Keratinocyte (primary cell): Measurements from ENCODE around the gene TAGLN. TPM values are rescaled to one million over a fixed set of nuclear protein-coding genes. Genes with fewer than 3 reads are reported as not detected.

Source experiments
- DNase-seq: peaks from one replicate; pipeline ENCODE4 v3.0.0-alpha.2; 2011; ENCODE audit warnings: low read depth, missing footprints, low spot score
- FAIRE-seq: peaks from 2 replicates; lab custom pipeline; 2011; peaks lifted over from hg19 to GRCh38; lab: Jason Lieb, UNC
- H2AFZ ChIP-seq: 2 replicates; pipeline ENCODE4 v1.6.0; 2012; ENCODE audit warnings: low read length, control low read depth, inconsistent platforms; ENCODE audit not compliant: control insufficient read depth
- H3K27ac ChIP-seq: 2 replicates; pipeline ENCODE4 v1.5.1; 2011; ENCODE audit warnings: low read length; ENCODE audit not compliant: control insufficient read depth, insufficient read depth
- H3K27me3 ChIP-seq: 3 replicates; pipeline ENCODE4 v1.6.0; 2011; ENCODE audit warnings: low read length; ENCODE audit not compliant: control insufficient read depth, insufficient read depth; ENCODE audit errors: extremely low read depth
- H3K36me3 ChIP-seq, 2 experiments: 2 replicates in 1 of 2; 3 replicates in 1 of 2; pipeline ENCODE4 v1.5.1; 2011; ENCODE audit warnings: low read length in 2 of 2, mild to moderate bottlenecking in 1 of 2; ENCODE audit not compliant: control insufficient read depth in 2 of 2, insufficient read depth in 2 of 2; ENCODE audit errors: extremely low read depth in 1 of 2
- H3K4me1 ChIP-seq: 3 replicates; pipeline ENCODE4 v1.5.1; 2011; ENCODE audit warnings: low read length; ENCODE audit not compliant: control insufficient read depth, insufficient read depth; ENCODE audit errors: extremely low read depth
- H3K4me2 ChIP-seq: 3 replicates; pipeline ENCODE4 v1.6.0; 2011; ENCODE audit warnings: low read depth, low read length; ENCODE audit not compliant: control insufficient read depth, insufficient read depth; ENCODE audit errors: extremely low read depth
- H3K4me3 ChIP-seq, 3 experiments: fragments of 200-600 bp in 1 of 3; sonication (generic) in 1 of 3; 2 replicates in 2 of 3; 3 replicates in 1 of 3; pipeline ENCODE4 v1.5.1; 2011 to 2016; ENCODE audit warnings: low read length in 3 of 3, mild to moderate bottlenecking in 3 of 3, control low read depth in 2 of 3, inconsistent platforms in 1 of 3, low read depth in 1 of 3, mixed read lengths in 1 of 3, mixed run types in 1 of 3, moderate library complexity in 1 of 3; ENCODE audit not compliant: control insufficient read depth in 2 of 3, insufficient read depth in 2 of 3; ENCODE audit errors: extremely low read depth in 1 of 3
- H3K79me2 ChIP-seq: 2 replicates; pipeline ENCODE4 v1.6.0; 2012; ENCODE audit warnings: low read length; ENCODE audit not compliant: control insufficient read depth, insufficient read depth
- H3K9ac ChIP-seq: 3 replicates; pipeline ENCODE4 v1.6.0; 2011; ENCODE audit warnings: low read length; ENCODE audit not compliant: control insufficient read depth, insufficient read depth; ENCODE audit errors: extremely low read depth
- H3K9me1 ChIP-seq: 3 replicates; pipeline ENCODE4 v1.6.0; 2011; ENCODE audit warnings: low read length; ENCODE audit not compliant: control insufficient read depth, insufficient read depth; ENCODE audit errors: extremely low read depth
- H3K9me3 ChIP-seq: 2 replicates; pipeline ENCODE4 v1.5.1; 2012; ENCODE audit warnings: low read depth, low read length; ENCODE audit not compliant: control insufficient read depth
- H4K20me1 ChIP-seq: 3 replicates; pipeline ENCODE4 v1.6.0; 2011; ENCODE audit warnings: low read length; ENCODE audit not compliant: control insufficient read depth, insufficient read depth; ENCODE audit errors: extremely low read depth
- EZH2 ChIP-seq: IDR thresholded peaks from one replicate; pipeline ENCODE4 v1.6.1; 2012; ENCODE audit warnings: inconsistent platforms, mild to moderate bottlenecking, low read length, moderate library complexity
- dilution Hi-C: fragments of 300-500 bp; cut with MboI; formaldehyde crosslinking; loops from one replicate; pipeline ENCODE4 v1.7.0; 2020; ENCODE audit warnings: low sequenced_read_pairs; ENCODE audit not compliant: extremely low pct_ligation_motif_present
- polyA plus RNA-seq, 5 experiments: library from polyadenylated mRNA; depleted of rRNA in 3 of 5; stranded (reverse) in 3 of 5; stranded (forward) in 1 of 5; unstranded in 1 of 5; fragments of >200 nt; gene quantifications; 1 replicate in 1 of 5; 2 replicates in 3 of 5; 3 replicates in 1 of 5; pipeline versions ENCODE4 v1.2.1 to v1.2.3, GENCODE V29; 2011 to 2012; ENCODE audit warnings: missing spikeins in 2 of 5, low read depth in 1 of 5, low replicate concordance in 1 of 5
- TF ChIP-seq, protein P1 (sequence below), 3 experiments: IDR thresholded peaks in 1 of 3; conservative IDR thresholded peaks in 1 of 3; optimal IDR thresholded peaks in 1 of 3; 2 replicates in 2 of 3; 3 replicates in 1 of 3; pipeline versions ENCODE3 to v1.5.1; 2011; ENCODE audit warnings: low read length in 3 of 3, mild to moderate bottlenecking in 3 of 3, moderate library complexity in 2 of 3, control low read depth in 1 of 3, inconsistent platforms in 1 of 3; ENCODE audit not compliant: insufficient read depth in 2 of 3; ENCODE audit errors: extremely low read depth in 1 of 3

TAGLN gene
- polyA plus RNA-seq, 1 donor (not counting 4 experiments of a cell fraction or from before 2014, with no cell fraction given), result 26.6 TPM

DNA sequence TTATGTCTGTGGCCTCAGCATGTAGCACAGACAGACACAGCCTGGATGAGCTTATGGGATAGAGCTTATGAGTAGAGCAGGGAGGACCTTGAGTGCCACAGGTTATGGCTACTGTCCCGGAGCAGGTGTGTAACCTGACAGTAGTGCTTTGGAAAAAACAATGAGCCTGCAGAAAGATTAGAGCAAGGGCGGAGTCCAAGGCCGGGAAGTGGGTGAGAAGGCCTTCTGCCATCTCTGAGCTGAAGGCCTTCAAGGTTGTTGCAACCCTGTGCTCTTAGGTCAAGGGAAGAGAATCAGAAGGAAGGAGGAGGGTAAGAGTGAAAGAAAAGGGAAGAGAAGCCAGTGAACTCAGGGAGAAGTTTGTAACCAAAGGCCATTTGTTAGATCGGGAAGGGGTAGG, 3.9 kb upstream of the TAGLN start:
- H2AFZ ChIP-seq, result no peak overlapping the region
- no peak overlapping the region for H3K4me3 ChIP-seq
- TF ChIP-seq EZH2, result no peak
- TF ChIP-seq, protein P1, sequence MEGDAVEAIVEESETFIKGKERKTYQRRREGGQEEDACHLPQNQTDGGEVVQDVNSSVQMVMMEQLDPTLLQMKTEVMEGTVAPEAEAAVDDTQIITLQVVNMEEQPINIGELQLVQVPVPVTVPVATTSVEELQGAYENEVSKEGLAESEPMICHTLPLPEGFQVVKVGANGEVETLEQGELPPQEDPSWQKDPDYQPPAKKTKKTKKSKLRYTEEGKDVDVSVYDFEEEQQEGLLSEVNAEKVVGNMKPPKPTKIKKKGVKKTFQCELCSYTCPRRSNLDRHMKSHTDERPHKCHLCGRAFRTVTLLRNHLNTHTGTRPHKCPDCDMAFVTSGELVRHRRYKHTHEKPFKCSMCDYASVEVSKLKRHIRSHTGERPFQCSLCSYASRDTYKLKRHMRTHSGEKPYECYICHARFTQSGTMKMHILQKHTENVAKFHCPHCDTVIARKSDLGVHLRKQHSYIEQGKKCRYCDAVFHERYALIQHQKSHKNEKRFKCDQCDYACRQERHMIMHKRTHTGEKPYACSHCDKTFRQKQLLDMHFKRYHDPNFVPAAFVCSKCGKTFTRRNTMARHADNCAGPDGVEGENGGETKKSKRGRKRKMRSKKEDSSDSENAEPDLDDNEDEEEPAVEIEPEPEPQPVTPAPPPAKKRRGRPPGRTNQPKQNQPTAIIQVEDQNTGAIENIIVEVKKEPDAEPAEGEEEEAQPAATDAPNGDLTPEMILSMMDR (optimal IDR thresholded peaks at IDR 0.05 in 1 of 3, IDR thresholded peaks at IDR 0.05 in 1 of 3, conservative IDR thresholded peaks at IDR 0.05 in 1 of 3; ENCODE audit: extremely low read depth in 1 of 3, insufficient read depth in 2 of 3, low read length in 3 of 3), result no peak
- H3K27ac ChIP-seq, result no peak overlapping the region
- H3K27me3 ChIP-seq, result no peaks in the 10 kb centered on the region
- H3K9me3 ChIP-seq, result no peaks in the 10 kb centered on the region
- no peak overlapping the region for H3K9ac ChIP-seq
- no peak overlapping the region for H3K4me2 ChIP-seq
- H3K4me1 ChIP-seq, result peaks cover 15% of the 10 kb centered on the region
- DNase-seq, result no peak
- H3K79me2 ChIP-seq, result no peaks in the 10 kb centered on the region
- dilution Hi-C loops, result no loop called here
- H4K20me1 ChIP-seq, result no peaks in the 10 kb centered on the region
- H3K9me1 ChIP-seq, result no peaks in the 10 kb centered on the region
- FAIRE-seq, result no peak
- peaks cover 0 to 11% of the 10 kb centered on the region in 2 experiments for H3K36me3 ChIP-seq

DNA sequence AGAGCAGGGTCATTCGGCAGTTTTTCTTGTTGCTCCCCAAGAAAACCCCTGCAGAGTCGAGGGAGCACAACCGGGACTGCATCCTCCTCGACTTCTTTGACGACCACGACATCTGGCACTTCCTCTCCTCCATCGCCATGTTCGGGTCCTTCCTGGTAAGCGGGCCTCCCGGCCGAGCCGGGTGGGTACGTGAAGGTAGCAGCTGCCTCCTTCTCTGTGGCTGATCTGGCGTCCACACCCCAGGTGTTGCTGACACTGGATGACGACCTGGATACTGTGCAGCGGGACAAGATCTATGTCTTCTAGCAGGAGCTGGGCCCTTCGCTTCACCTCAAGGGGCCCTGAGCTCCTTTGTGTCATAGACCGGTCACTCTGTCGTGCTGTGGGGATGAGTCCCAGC, 3.4 kb upstream of the TAGLN start:
- dilution Hi-C loops, result no loop called here
- no peak overlapping the region for H2AFZ ChIP-seq
- no peak overlapping the region for H3K4me3 ChIP-seq
- H3K36me3 ChIP-seq, result peaks cover 0 to 11% of the 10 kb centered on the region in 2 experiments
- H3K9ac ChIP-seq, result no peak overlapping the region
- no peak for FAIRE-seq
- H3K27me3 ChIP-seq, result no peaks in the 10 kb centered on the region
- no peak for DNase-seq
- H3K27ac ChIP-seq, result no peak overlapping the region
- no peaks in the 10 kb centered on the region for H3K9me1 ChIP-seq
- H3K4me1 ChIP-seq, result peaks cover 15% of the 10 kb centered on the region
- no peaks in the 10 kb centered on the region for H3K9me3 ChIP-seq
- no peak overlapping the region for H3K4me2 ChIP-seq
- no peaks in the 10 kb centered on the region for H3K79me2 ChIP-seq
- H4K20me1 ChIP-seq, result no peaks in the 10 kb centered on the region
- TF ChIP-seq EZH2, result no peak
- TF ChIP-seq, protein P1 (optimal IDR thresholded peaks at IDR 0.05 in 1 of 3, IDR thresholded peaks at IDR 0.05 in 1 of 3, conservative IDR thresholded peaks at IDR 0.05 in 1 of 3; ENCODE audit: extremely low read depth in 1 of 3, insufficient read depth in 2 of 3, low read length in 3 of 3), result no peak
